Bronchial epithelial cell (primary cell): Measurements from ENCODE around the gene HSPB6. TPM values are rescaled to one million over a fixed set of nuclear protein-coding genes. Genes with fewer than 3 reads are reported as not detected.

ENCODE experiments used
- DNase-seq: peaks from one replicate; pipeline ENCODE4 v3.0.0-alpha.2; 2010; ENCODE audit warnings: low read depth
- FAIRE-seq: peaks from 2 replicates; lab custom pipeline; 2011; peaks lifted over from hg19 to GRCh38; lab: Jason Lieb, UNC
- H3K27me3 ChIP-seq: 2 replicates; pipeline ENCODE4 v1.5.1; 2011; ENCODE audit warnings: low read length; ENCODE audit not compliant: control insufficient read depth, insufficient read depth
- H3K36me3 ChIP-seq: 2 replicates; pipeline ENCODE4 v1.5.1; 2011; ENCODE audit warnings: low read length; ENCODE audit not compliant: control insufficient read depth, insufficient read depth
- H3K4me3 ChIP-seq: 2 replicates; pipeline ENCODE4 v1.5.1; 2011; ENCODE audit warnings: mild to moderate bottlenecking, low read depth, low read length, control low read depth
- total RNA-seq: library from RNA; depleted of rRNA; stranded (reverse); fragments of >200 nt; gene quantifications from 2 replicates; pipeline ENCODE4 v1.2.1, GENCODE V29; 2014
- TF ChIP-seq, protein P1 (sequence below): IDR thresholded peaks from 2 replicates; pipeline ENCODE4 v1.5.1; 2011; ENCODE audit warnings: mild to moderate bottlenecking, moderate library complexity, low read length, control low read depth, inconsistent platforms; ENCODE audit not compliant: insufficient read depth, severe bottlenecking

HSPB6 gene
- total RNA-seq, 1 donor from 2014 or later: 1.3 TPM

- Histone ChIP-seq H3K4me3 (no peak overlapping the region), H3K27me3 (no peaks in the 10 kb centered on the region), H3K36me3 (no peaks in the 10 kb centered on the region)
- TF ChIP-seq, protein P1, sequence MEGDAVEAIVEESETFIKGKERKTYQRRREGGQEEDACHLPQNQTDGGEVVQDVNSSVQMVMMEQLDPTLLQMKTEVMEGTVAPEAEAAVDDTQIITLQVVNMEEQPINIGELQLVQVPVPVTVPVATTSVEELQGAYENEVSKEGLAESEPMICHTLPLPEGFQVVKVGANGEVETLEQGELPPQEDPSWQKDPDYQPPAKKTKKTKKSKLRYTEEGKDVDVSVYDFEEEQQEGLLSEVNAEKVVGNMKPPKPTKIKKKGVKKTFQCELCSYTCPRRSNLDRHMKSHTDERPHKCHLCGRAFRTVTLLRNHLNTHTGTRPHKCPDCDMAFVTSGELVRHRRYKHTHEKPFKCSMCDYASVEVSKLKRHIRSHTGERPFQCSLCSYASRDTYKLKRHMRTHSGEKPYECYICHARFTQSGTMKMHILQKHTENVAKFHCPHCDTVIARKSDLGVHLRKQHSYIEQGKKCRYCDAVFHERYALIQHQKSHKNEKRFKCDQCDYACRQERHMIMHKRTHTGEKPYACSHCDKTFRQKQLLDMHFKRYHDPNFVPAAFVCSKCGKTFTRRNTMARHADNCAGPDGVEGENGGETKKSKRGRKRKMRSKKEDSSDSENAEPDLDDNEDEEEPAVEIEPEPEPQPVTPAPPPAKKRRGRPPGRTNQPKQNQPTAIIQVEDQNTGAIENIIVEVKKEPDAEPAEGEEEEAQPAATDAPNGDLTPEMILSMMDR: no peak
- FAIRE-seq: no peak
- no peak for DNase-seq
Measured at GRCh38 chr19:35782589-35782988, 25.8 kb upstream of the HSPB6 start.

- Histone ChIP-seq H3K27me3 (no peaks in the 10 kb centered on the region), H3K4me3 (no peak overlapping the region), H3K36me3 (no peaks in the 10 kb centered on the region)
- TF ChIP-seq, protein P1: no peak
- DNase-seq (no peak), FAIRE-seq (no peak)
Measured at GRCh38 chr19:35781650-35782049, 24.8 kb upstream of the HSPB6 start.

GRCh38 chr19:35780717-35781116 lies 23.9 kb upstream of the HSPB6 start:
- Histone ChIP-seq H3K36me3 (no peaks in the 10 kb centered on the region), H3K4me3 (no peak overlapping the region), H3K27me3 (no peaks in the 10 kb centered on the region)
- TF ChIP-seq, protein P1: no peak
- DNase-seq: no peak
- no peak for FAIRE-seq

DNA sequence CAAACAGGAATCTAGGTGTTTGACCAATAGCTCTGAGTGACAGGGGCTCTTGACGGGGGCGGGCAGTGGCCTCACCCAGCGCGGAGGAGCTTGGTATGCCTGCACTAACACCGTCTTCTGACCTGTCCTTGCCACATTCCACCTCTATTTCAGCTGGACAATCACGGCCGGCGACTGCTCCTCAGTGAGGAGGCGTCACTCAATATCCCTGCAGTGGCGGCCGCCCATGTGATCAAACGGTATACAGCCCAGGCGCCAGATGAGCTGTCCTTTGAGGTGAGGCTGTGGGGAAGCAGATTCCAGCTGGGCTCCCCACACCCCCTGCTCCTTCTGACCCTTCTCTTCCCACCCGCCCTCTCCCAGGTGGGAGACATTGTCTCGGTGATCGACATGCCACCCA lies 23.2 kb upstream of the HSPB6 start:
- no peak overlapping the region for H3K4me3 ChIP-seq
- no peaks in the 10 kb centered on the region for H3K27me3 ChIP-seq
- H3K36me3 ChIP-seq: no peaks in the 10 kb centered on the region
- no peak for DNase-seq
- TF ChIP-seq, protein P1: no peak
- no peak for FAIRE-seq

DNA sequence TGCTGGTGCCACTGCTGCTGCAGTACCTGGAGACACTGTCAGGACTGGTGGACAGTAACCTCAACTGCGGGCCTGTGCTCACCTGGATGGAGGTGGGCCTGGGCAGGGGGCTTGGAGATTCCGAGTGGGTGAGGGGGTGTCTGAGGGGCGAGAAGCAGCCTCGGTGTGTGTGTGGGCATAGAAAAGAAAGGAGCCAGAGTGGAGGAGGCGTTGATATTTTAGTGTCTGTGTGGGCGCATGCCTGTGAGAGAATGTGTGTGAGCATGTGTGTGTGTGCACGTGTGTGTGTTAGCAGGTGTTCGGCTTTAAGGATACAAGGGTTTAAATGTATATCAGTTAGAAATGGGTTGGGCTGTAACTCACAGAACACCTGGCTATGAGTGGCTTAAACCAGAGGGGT lies 22.2 kb upstream of the HSPB6 start:
- FAIRE-seq (no peak), DNase-seq (no peak)
- Histone ChIP-seq H3K4me3 (no peak overlapping the region), H3K27me3 (no peaks in the 10 kb centered on the region), H3K36me3 (no peaks in the 10 kb centered on the region)
- TF ChIP-seq, protein P1: no peak

DNA sequence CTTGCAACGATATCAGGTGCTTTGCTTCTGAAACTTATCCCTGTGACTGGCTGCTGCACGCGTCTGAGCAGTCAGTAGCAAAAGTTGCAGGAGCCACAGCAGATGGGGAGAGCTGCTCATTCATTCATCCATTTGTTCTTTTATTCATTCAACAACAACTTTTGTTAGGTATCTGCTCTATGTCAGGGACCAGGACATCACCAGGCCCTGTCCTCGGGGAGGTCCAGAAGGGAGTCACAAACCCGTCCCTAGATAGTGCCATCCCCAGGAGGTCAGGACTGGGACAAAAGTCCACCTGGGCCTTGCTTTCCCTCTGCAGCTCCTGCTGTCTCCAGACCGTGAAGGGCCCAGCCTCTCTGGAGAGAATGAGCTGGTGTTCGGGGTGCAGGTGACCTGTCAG lies 21.1 kb upstream of the HSPB6 start:
- H3K4me3 ChIP-seq: no peak overlapping the region
- H3K36me3 ChIP-seq: no peaks in the 10 kb centered on the region
- TF ChIP-seq, protein P1: no peak
- FAIRE-seq (no peak), DNase-seq (no peak)
- no peaks in the 10 kb centered on the region for H3K27me3 ChIP-seq
